HuH-7.5 (cell line): ENCODE results near the gene ELP1.
"Not testable (repeated sequence)": the region's sequence is repeated elsewhere in the genome, so short reads cannot be mapped to it uniquely, and the experiment has no call there.

Experiments used
- DNase-seq: peaks from one replicate; pipeline ENCODE4 v3.0.0; 2011; ENCODE audit warnings: low spot score

Gene ELP1

DNA sequence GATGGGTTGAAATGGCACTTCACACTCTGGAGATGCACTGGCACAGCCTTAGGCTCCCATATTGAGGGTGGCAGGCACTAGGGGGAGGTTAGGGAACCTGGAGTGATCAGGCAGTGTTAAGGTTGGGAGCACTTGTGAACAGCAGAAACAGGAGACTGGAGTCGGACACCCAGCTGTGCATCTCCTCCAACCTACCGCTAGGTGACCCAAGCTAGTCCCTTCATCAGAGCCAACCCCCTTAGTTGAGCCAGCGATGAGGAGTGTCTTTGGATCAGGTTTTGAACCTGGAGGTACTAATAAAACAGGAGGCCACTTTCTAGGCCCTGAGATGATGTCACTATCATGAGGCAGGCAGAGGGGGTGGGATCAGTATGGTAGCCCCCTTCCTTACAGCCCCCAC is 79.8 kb downstream of the ELP1 start:
- DNase-seq: no peak

DNA sequence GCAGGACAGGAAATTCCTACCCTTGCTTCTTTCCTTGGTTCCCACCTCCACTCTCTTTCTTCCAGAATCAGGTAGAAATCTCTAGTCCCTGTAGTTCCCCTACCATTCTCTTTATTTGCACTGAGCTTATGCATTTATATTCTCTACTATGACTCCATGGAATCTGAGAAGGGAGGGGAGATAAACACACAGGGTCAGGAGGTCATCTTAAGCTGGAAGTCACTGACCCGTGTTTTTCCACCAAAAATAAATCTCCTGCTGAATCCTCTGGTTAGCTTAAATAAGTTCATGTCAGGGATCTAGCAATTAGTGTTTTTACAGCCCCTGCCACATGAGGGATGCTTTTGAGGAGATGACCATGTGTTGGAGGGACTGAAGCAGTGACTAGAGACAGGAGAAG is 81.8 kb downstream of the ELP1 start:
- peak; percentile 64 for DNase-seq

DNA sequence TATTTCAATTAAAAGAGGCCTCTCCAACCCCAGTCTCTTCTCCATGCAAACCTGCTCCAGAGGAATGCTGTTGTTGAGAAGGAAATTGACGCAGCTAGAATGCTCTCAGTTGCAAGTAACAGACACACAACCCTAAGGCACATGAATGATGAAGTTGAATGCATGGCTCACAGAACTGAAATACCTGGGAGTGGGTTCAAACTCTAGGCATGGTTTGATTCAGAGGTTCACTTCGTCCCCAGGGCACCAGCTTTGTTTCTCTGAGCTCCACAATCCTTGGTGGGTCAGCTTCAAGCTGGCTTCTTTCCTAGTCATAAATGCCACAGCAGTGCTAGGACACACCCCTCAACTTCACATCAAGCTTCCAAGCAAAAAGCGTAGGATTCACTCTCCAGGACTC is 82.8 kb downstream of the ELP1 start:
- DNase-seq: no peak

DNA sequence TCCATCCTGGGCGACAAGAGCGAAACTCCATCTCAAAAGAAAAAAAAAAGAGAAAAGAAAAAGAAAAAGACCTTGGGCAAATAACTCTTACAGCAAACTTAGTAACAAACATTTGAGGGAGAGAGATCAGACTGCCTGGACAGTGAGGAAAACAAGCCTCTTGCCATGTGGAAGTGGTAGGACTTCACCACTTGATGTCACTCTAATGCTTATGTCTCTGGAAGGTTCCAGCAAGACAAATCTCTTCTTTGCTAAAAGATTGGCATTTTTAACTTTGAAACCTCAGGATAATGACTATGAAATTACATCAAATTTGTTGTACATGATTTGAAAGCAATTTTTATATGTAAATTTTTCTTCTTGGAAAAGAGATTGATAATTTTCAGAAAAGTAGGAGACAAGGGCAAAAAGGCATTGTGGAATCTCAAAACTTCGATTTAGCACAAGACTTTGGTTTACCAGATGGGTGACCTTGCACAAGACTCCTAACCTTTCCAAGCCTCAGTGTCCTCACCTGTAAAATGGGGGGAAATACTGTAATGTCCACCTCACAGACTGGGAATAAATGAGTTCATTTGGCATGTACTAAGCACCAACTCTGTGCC is 83.5 kb downstream of the ELP1 start:
- peak; percentile 51 for DNase-seq

DNA sequence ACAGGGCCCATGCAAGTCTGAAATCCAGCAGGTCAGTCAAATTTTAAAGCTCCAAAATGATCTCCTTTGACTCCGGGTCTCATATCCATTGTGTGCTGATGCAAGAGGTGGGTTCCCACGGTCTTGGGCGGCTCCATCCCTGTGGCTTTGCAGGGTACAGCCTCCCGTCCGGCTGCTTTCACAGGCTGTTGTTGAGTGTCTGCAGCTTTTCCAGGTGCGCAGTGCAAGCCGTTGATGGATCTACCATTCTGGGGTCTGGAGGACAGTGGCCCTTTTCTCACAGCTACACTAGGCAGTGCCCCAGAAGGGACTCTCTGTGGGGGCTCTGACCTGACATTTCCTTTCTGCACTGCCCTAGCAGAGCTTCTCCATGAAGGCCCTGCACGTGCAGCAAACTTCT is 85.6 kb downstream of the ELP1 start:
- DNase-seq: not testable (repeated sequence)

DNA sequence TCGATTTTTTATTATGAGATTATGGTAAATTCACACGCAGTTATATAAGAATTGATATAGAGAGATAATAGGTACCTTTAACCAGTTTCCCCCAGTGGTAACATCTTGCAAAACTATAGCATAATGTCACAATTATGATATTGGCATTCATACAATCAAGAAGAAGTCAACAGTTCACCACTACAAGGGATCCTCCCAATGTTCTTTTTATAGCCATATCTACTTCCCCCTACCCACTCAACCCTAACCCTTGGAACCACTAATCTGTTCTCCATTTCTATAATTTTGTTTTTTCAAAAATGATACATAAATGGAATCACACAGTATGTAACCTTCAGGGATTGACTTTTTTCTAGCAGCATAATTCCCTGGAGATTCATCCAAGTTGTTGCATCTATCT is 88.0 kb downstream of the ELP1 start:
- DNase-seq: no peak

DNA sequence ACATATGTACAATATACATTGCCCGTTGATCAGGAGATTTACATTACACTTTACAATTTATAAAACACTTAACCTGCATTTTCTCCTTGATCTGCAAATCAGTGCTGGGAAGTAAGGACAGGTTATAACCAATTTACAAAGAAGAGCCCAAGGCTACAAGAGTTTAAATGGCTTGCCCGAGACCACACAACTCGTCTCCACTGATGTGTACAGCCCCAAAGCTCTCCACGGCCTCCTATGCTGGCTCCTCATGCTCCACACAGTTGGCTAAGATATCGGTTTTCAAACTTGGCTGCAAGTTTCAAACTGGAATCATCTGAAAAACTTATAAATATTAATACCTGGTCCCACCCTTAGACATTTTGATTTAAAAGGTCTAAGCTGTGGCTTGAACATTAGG is 88.4 kb downstream of the ELP1 start:
- no peak for DNase-seq

DNA sequence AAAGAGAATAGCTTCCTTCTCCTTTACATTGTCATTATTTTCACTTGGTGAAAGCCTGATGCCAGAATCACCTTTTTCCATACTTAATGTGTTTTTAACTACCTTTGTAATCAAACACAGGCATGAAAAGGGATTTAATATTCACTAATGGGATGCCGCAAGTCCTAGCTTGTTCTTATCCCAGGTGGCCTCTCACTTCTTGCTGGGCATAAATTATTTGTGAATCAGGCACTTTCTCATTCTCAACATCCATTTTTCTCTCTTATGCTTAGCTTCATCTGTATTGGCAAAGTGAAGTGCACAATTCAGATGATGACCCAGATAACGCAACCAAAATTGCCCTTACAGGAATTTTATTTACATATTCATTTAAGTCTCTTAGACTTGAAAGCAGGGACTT is 89.1 kb downstream of the ELP1 start:
- no peak for DNase-seq

DNA sequence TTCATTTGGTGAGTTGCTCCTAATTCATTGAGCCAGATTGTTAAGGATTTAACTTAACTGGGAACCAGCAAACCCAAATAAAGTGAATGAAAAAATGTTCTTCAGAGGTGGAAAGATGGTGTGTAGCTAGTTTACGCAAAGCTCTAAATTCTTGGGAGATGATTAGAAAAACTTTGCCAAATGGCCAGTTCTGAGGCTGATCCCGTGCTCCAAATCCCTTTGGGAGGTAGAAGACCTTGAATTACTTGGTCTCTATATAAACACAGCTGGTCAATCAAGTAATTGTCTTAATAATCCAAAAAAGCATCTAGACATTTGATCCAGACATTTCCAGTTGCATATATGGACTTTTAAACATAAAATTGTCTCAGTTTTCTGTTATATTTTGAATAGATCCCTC is 89.5 kb downstream of the ELP1 start:
- DNase-seq: no peak

DNA sequence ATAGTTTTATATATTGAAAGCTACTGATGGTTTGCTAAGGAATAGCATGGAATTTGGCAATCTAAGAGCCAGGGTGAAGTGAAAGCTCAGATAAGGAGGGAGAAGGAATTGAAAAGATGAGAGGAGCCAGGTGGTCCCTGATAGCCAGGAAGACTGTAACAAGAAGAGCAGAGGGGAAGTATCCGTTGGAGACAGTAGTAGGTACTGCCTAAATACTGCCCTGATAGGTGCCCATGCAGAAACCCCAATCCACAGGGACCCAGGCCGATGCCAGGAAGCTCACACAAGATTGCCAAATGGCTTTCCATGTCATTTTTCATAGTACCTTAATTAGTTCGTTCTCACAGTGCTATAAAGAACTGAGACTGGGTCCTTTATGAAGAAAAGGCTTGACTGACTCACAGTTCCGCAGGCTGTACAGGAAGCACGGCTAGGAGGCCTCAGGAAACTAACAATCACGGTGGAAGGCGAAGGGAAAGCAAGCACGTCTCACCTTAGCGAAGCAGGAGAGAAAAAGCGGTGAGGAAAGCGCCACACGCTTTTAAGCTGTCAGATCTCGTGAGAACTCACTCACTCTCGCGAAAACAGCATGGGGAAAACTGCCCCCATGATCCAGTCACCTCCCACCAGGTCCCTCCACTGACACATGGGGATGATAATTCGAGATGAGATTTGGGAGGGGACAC is 91.2 kb downstream of the ELP1 start:
- no peak for DNase-seq

DNA sequence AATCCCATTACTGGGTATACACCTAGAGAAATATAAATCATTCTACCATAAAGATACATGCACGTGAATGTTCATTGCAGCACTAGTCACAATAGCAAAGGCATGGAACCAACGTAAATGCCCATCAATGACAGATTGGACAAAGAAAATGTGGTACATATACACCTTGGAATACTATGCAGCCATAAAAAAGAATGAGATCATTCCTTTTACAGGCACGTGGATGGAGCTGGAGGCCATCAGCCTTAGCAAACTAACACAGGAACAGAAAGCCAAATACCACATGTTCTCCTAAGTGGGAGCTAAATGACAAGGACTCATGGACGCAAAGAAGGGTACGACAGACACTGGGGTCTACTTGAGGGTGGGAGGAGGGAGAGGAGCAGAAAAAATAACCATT is 94.4 kb downstream of the ELP1 start:
- DNase-seq: not testable (repeated sequence)

DNA sequence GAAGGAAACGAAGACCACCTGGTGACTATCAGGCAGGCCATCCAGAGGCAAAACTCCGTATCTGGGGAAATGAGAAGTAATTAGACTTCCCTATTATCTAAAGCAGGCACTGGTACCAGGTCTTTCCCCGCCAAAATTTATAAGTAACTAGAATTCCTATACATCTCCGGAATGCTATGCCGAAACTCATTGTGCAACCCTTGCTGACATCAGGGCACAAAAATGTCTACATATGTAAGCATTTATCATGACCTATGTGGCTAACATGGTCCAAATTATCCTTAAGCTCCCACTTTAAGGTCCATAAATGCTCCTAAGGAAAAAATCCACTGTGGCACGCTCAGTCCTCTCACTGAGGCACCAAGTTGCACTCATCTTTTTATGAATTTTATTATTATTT is 95.9 kb downstream of the ELP1 start:
- no peak for DNase-seq

DNA sequence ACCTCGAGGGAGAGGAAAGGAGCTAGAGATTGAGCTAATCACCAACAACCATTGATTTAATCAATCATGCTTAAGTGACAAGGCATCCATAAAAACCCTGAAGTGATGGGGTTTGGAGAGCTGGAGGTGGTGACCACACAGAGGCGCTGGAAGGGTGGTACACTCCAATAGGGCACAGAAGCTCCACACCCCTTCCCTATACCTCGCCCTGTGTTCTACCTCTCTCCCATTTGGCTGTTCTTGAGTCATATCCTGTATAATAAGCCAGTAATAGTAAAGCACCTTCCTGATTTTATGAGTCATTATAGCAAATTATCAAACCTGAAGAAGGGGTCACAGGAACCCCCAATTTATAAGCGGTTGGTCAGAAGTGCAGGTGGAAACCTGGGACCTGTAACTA is 96.4 kb downstream of the ELP1 start:
- no peak for DNase-seq

DNA sequence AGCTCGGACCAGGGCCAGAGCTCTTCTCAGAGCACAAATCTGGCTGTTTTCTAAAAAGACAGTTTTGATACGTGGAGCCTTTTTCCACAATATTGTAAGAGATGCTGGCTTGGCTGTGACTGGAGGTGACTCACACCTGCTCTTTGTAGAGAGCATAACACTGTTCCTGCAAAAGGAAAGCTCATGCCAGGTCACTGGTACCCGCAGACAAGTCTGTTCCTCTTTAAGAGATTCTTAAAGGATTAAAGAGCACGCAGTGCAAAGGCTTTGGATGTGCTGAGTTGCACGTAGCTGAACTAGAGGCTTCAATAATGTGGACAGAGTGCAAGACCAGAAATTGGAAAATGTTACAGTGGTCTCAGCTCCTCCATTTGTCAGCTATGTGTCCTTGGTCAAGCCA is 97.1 kb downstream of the ELP1 start:
- DNase-seq: no peak

DNA sequence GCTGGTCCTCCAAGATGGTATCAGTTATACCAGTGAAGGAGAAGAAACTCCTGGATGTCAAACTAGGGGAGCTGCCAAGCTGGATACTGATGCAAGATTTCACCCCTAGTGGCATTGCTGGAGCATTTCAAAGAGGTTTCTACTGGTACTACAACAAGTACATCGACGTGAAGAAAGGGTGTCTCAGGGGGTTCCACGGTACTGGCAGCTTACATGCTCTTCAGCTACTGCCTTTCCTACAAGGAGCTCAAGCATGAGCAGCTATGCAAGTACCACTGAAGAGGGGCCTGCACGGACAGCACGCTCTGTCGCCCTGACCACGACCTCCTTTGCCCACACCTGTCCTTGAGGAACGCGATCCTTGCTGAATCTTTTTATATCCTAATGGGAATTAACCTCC is 97.6 kb downstream of the ELP1 start:
- DNase-seq: no peak

DNA sequence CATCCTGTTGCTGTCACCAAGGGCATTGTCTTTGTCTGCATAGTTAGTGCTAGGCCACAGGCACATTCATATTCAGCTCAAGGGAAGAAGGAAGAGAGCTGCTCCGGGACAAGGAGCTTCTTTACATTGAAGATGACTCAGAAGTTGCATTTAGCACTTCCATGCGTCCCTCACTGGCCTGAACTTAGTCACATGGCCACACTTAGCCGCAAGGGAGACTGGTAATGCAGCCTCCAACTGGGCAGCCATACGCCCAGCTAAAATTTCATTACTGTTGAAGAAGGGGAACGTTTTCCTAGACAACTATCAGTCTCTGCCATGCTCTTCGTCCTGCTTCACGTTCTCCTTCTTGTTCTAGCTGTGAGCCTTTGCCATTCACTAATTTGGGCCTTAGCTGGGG is 98.1 kb downstream of the ELP1 start:
- no peak for DNase-seq

DNA sequence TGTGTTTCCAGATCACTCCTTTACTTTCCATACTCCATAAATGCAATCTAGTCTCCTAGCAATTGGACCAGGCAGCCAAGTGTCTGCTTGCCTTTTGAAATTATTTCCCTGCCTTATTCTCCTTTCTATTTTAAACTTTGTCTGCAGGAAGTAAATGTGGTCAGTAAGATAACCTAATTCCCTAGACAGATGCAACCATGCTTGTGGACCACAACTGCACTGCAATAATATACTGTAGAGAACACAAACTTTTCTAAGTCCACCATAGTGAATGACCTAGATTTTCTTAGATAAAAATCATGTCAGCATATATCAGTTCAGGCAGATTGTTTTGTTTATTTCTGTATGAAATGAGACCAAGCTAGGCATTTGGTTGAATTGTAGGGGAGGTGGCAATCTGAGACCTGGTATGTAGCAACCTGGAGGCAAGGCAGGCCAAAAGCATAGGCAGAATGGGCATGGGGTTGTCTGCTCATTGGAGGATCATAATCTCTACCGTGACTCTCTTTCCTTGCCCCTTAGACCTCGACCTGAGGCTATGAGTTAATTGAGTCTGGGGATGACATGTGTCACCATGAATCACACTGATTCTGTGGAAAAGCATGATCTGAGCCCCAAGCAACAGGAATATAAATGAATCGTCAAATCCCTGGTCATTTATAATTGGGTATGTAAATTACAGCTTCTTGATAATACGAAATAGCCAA is 98.8 kb downstream of the ELP1 start:
- DNase-seq: no peak

DNA sequence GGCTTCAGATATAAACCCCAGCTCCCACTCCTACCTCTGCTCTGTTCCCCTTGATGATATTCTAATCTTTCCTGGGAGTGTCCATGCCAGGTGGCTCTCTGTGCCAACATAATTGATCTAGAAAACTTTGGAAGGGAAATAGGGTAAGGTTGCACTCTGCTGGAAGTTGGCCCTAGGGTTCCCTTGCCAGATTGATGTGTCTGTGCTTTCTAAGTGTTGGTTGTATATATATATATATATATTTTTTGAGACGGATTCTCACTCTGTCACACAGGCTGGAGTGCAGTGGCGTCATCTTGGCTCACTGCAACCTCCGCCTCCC is 101.8 kb downstream of the ELP1 start:
- DNase-seq: no peak

DNA sequence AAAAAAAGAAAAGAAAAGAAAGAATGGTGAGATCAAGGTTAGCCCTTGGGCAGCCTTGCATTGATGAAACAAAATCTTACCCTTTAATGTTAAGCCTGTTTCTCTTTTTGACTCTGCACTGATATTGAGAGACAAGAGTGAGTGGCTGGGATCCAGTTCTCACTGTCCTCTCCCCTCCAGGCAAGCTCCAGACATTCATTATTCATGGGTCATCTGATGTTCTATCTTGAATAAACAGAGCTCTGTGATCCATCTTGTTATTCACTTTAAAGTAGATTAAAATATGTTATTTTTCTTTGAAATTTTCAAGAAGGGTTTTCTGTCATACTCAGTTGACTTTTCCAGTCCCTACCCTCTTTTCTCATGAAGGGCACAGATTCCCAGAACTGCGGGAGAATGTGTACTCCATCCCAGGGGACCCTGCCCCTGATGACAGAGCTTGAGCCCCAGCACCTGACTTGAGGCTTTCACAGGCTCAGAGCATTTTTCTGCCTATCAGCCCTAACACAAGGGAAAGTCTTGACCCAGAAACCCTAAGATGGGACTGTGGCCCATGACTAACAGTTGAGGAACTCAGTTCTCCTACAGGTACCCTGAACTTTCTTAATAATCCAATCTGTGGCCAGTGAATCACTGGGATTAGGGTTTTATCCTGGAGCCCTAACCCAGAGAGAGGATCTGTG is 102.3 kb downstream of the ELP1 start:
- no peak for DNase-seq

DNA sequence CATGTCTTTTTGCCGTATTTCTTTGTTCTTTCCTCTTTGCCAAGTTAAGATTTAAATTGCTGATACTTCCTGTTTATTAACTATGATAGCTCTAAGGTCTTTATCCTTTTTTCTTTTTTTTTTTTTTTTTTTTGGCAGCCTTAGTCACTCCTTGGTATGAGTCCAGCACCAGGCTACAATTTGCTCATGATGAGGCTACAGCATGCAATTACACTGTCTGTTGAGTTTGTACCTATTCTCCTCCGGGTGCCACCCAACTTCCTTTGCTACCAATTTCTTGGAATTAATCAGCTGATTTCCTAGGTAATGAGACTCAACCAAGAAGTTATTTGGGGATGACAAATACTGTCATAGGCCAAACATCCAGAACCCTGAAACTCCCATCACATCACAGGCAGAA is 103.7 kb downstream of the ELP1 start:
- no peak for DNase-seq

DNA sequence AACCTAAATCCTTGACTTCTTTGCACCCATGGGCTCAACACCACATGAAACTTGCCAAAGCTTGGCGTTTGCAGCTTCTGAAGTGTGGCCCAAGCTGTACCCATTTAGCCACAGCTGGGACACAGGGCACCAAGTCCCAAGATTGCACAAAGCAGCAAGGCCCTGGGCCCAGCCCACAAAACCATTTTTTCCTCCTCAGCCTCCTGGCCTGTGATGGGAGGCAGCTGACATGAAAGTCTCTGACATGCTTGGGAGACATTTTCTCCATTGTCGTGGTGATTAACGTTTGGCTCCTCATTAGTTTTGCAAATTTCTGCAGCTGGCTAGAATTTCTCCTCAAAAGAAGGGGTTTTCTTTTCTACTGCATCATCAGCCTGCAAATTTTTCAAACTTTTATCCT is 110.1 kb downstream of the ELP1 start:
- no peak for DNase-seq
